RWPE2 (cell line): Measurements from ENCODE around the gene GDPD5.

Experiments
- ATAC-seq: fragments of 200-7000 bp; cut with Tn5 transposase; 3 replicates; pipeline ENCODE4 v1.9.1; 2021; ENCODE audit warnings: low read depth
- DNase-seq: peaks from one replicate; pipeline ENCODE4 v3.0.0-alpha.2; 2020; ENCODE audit warnings: low spot score
- H3K27ac ChIP-seq: fragments of 450-650 bp; 2 replicates; pipeline ENCODE4 v1.5.1; 2017; ENCODE audit warnings: mild to moderate bottlenecking; ENCODE audit not compliant: poor library complexity, severe bottlenecking
- H3K27me3 ChIP-seq: fragments of 250-450 bp; sonication (Bioruptor Pico); 2 replicates; pipeline ENCODE4 v1.5.1; 2021; ENCODE audit warnings: mild to moderate bottlenecking, moderate library complexity; ENCODE audit not compliant: insufficient read depth, poor library complexity, severe bottlenecking
- H3K36me3 ChIP-seq: fragments of 250-450 bp; sonication (Bioruptor Pico); 2 replicates; pipeline ENCODE4 v1.5.1; 2020; ENCODE audit warnings: low read depth, mild to moderate bottlenecking, moderate library complexity
- H3K4me1 ChIP-seq: fragments of 250-450 bp; sonication (Bioruptor Pico); 2 replicates; pipeline ENCODE4 v1.5.1; 2021; ENCODE audit warnings: mild to moderate bottlenecking, moderate library complexity; ENCODE audit not compliant: insufficient read depth, poor library complexity, severe bottlenecking
- H3K4me3 ChIP-seq: fragments of 250-450 bp; sonication (Bioruptor Pico); 2 replicates; pipeline ENCODE4 v1.5.1; 2021; ENCODE audit warnings: mild to moderate bottlenecking, moderate library complexity; ENCODE audit not compliant: severe bottlenecking
- H3K9me3 ChIP-seq: fragments of 250-450 bp; sonication (Bioruptor Pico); 2 replicates; pipeline ENCODE4 v1.5.1; 2021; ENCODE audit warnings: mild to moderate bottlenecking, moderate library complexity; ENCODE audit not compliant: severe bottlenecking
- TF ChIP-seq, protein P1 (sequence below): fragments of 450-650 bp; IDR thresholded peaks from one replicate; pipeline ENCODE4 v1.5.1; 2017; ENCODE audit warnings: mild to moderate bottlenecking, moderate library complexity; ENCODE audit not compliant: poor library complexity, severe bottlenecking

The GDPD5 gene

DNA sequence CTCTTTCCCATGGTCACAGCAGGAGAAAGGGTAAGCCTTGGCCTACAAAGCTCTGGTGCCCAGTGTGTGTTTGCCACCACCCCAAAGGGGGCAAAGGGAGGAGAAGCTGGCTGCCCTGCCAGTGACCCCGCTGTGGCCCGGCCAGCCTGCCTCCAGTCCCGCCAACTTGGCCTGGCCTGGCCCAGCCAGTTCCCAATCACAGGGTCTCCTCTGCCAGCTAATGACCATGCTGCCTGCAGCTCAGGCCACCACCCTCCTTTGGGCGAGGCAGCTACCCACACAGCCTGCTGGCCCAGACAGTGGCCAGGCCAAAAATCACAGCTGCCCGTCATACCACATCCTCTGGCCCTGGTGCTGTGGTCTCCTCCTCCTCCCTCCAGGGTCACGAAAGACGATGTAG lies 5.1 kb downstream of the GDPD5 start:
- no peak overlapping the region for H3K4me3 ChIP-seq
- ATAC-seq (no peak), DNase-seq (no peak)
- no peaks in the 10 kb centered on the region for H3K4me1 ChIP-seq
- no peak overlapping the region for H3K27ac ChIP-seq
- no peaks in the 10 kb centered on the region for H3K9me3 ChIP-seq
- H3K36me3 ChIP-seq: no peaks in the 10 kb centered on the region
- no peaks in the 10 kb centered on the region for H3K27me3 ChIP-seq
- TF ChIP-seq, protein P1, sequence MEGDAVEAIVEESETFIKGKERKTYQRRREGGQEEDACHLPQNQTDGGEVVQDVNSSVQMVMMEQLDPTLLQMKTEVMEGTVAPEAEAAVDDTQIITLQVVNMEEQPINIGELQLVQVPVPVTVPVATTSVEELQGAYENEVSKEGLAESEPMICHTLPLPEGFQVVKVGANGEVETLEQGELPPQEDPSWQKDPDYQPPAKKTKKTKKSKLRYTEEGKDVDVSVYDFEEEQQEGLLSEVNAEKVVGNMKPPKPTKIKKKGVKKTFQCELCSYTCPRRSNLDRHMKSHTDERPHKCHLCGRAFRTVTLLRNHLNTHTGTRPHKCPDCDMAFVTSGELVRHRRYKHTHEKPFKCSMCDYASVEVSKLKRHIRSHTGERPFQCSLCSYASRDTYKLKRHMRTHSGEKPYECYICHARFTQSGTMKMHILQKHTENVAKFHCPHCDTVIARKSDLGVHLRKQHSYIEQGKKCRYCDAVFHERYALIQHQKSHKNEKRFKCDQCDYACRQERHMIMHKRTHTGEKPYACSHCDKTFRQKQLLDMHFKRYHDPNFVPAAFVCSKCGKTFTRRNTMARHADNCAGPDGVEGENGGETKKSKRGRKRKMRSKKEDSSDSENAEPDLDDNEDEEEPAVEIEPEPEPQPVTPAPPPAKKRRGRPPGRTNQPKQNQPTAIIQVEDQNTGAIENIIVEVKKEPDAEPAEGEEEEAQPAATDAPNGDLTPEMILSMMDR: no peak

DNA sequence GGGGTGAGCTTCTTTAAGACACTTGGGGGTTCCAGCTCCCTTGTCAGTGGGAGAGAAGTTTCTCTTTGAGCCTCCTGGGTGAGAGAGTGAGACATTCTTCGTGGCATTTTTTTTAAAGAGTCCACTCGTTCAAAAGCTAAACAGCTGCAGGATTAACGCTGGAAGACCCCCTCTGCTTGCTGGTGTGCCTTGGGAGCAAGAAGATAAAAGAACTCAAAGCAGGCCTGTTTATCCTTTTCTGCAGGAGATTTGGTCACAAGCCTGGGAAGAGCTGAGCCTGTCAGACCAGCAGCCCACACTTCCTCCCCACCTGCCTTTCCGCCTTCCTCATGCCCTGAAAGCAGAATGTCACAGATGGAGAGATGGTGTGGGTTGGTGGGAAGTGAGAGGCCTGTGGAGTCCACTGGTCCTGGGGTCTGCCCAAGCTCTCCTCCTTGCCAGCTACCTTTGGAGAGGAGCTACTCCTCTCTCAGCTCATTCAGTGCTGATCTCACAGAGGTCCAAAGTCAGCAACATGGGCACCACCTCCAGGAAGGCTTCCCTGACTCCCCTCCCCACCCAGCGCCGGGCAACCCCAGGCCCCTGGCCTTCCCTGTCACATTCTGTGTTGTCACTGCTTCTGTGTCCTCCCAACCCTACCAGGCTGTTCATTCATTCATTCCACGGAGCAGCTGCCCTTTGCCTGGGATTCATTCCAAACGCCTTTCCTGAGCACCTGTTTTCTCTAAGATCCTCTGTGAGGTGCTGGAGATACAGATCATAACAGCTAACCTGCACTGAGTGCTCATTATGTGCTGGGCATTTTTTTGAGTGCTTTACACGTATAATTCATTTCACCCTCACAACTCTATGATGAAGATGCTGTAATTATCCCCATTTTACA lies 6.7 kb downstream of the GDPD5 start:
- ATAC-seq (no peak), DNase-seq (no peak)
- no peaks in the 10 kb centered on the region for H3K27me3 ChIP-seq
- H3K27ac ChIP-seq: no peak overlapping the region
- H3K4me3 ChIP-seq: no peak overlapping the region
- TF ChIP-seq, protein P1: no peak
- H3K36me3 ChIP-seq: no peaks in the 10 kb centered on the region
- H3K4me1 ChIP-seq: no peaks in the 10 kb centered on the region
- H3K9me3 ChIP-seq: no peaks in the 10 kb centered on the region

DNA sequence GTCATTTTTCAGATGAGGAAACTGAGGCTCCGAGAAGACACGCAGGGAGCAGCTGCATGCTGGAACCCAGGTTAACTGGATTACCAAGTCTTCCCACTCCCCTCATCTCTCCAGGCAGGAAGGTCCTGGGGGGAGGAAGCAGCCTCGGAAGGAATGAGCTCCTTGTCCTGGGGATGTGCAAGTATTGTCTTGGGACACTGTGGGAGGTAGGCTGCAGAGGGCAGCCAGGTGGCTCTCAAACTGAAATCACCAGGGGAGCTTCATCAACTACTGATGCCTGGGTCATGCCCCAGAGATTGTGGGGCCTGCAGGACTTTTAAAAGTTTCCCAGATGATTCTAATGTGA lies 7.6 kb downstream of the GDPD5 start:
- H3K4me3 ChIP-seq: no peak overlapping the region
- H3K9me3 ChIP-seq: no peaks in the 10 kb centered on the region
- H3K27me3 ChIP-seq: no peaks in the 10 kb centered on the region
- no peak for DNase-seq
- no peaks in the 10 kb centered on the region for H3K36me3 ChIP-seq
- ATAC-seq: no peak
- H3K4me1 ChIP-seq: no peaks in the 10 kb centered on the region
- H3K27ac ChIP-seq: no peak overlapping the region
- TF ChIP-seq, protein P1: no peak

DNA sequence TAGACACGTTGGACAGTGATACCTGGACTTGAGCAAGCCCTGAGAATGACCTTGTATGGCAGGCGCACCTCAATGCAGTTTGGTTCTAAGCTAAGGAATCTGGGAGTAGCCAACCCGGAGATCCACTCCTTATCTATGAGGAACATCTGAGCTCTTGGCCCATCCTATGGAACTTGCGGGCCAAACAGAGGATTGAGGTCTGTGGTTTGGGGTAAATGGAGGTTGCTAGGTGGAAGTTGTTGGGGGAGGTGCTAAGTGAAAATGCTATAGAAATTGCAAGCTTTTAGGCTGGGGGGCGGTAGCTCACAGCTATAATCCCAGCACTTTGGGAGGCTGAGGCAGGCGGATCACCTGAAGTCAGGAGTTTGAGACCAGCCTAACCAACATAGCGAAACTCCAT lies 8.9 kb downstream of the GDPD5 start:
- Histone ChIP-seq H3K4me3 (no peak overlapping the region), H3K27me3 (no peaks in the 10 kb centered on the region), H3K4me1 (no peaks in the 10 kb centered on the region), H3K27ac (no peak overlapping the region), H3K9me3 (no peaks in the 10 kb centered on the region), H3K36me3 (no peaks in the 10 kb centered on the region)
- TF ChIP-seq, protein P1: no peak
- no peak for ATAC-seq
- DNase-seq: no peak

DNA sequence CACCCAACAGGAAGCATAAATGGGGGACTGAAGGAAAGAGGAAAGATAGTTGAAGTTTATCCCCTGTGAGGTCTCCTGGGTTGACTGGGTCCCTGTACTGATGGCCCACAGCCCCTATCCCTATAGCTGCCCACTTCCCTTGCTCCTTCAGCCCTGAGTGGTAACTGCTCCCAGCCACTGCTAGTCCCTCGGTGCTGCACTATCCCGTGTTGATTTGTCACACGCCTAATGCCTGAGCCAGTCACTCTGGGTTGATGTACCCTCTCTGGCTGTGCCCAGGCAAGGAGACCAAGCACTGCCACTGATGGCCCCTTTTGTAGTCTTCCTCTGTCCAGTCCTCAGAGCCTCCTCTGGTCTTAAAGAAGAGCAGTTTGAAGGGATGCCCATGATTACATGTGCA lies 9.6 kb downstream of the GDPD5 start:
- TF ChIP-seq, protein P1: no peak
- Histone ChIP-seq H3K4me3 (no peak overlapping the region), H3K27me3 (no peaks in the 10 kb centered on the region), H3K27ac (no peak overlapping the region), H3K9me3 (no peaks in the 10 kb centered on the region), H3K4me1 (no peaks in the 10 kb centered on the region), H3K36me3 (no peaks in the 10 kb centered on the region)
- DNase-seq: no peak
- no peak for ATAC-seq
